DND-41 (cell line): ENCODE measurements around the gene PRDM2.

ENCODE experiments used
- ATAC-seq: fragments of 200-7000 bp; cut with Tn5 transposase; 3 replicates; pipeline ENCODE4 v1.9.1; 2021; ENCODE audit warnings: low read depth; ENCODE audit not compliant: insufficient read depth
- DNase-seq: peaks from one replicate; pipeline ENCODE4 v3.0.0-alpha.2; 2020
- H2AFZ ChIP-seq: 2 replicates; pipeline ENCODE4 v1.6.0; 2012; ENCODE audit warnings: low read depth, low read length
- H3K27ac ChIP-seq: 2 replicates; pipeline ENCODE4 v1.5.1; 2012; ENCODE audit warnings: low read length, inconsistent platforms
- H3K27me3 ChIP-seq: fragments of 200-600 bp; sonication (generic); 2 replicates; pipeline ENCODE4 v1.6.0; 2012; ENCODE audit warnings: low read length, mild to moderate bottlenecking, inconsistent platforms; ENCODE audit not compliant: insufficient read depth, poor library complexity
- H3K36me3 ChIP-seq: 2 replicates; pipeline ENCODE4 v1.5.1; 2012; ENCODE audit warnings: low read length, inconsistent platforms; ENCODE audit not compliant: insufficient read depth
- H3K4me1 ChIP-seq: 2 replicates; pipeline ENCODE4 v1.5.1; 2012; ENCODE audit warnings: mild to moderate bottlenecking, low read length; ENCODE audit not compliant: insufficient read depth
- H3K4me2 ChIP-seq: 2 replicates; pipeline ENCODE4 v1.6.0; 2012; ENCODE audit warnings: mild to moderate bottlenecking, moderate library complexity, low read length, inconsistent platforms; ENCODE audit not compliant: insufficient read depth
- H3K4me3 ChIP-seq, 2 experiments: fragments of 200-600 bp in 1 of 2; shearing (Covaris generic) in 1 of 2; 2 replicates each; pipeline ENCODE4 v1.5.1; 2012 to 2016; ENCODE audit warnings: inconsistent platforms in 2 of 2, low read length in 2 of 2, mild to moderate bottlenecking in 2 of 2, low read depth in 1 of 2, moderate library complexity in 1 of 2
- H3K79me2 ChIP-seq: 2 replicates; pipeline ENCODE4 v1.6.0; 2012; ENCODE audit warnings: low read length, inconsistent platforms; ENCODE audit not compliant: insufficient read depth
- H3K9ac ChIP-seq: 2 replicates; pipeline ENCODE4 v1.6.0; 2012; ENCODE audit warnings: low read depth, mild to moderate bottlenecking, inconsistent platforms, low read length, moderate library complexity
- H3K9me3 ChIP-seq: 2 replicates; pipeline ENCODE4 v1.5.1; 2012; ENCODE audit warnings: low read length, moderate library complexity, mild to moderate bottlenecking, inconsistent platforms; ENCODE audit not compliant: insufficient read depth, severe bottlenecking
- H4K20me1 ChIP-seq: 2 replicates; pipeline ENCODE4 v1.6.0; 2012; ENCODE audit warnings: low read length; ENCODE audit not compliant: insufficient read depth
- EZH2 ChIP-seq: IDR thresholded peaks from 3 replicates; pipeline ENCODE4 v1.6.1; 2012; ENCODE audit warnings: borderline replicate concordance, low read depth, mild to moderate bottlenecking, moderate library complexity, low read length, inconsistent platforms; ENCODE audit not compliant: severe bottlenecking
- TF ChIP-seq, protein P1 (sequence below): IDR thresholded peaks from 2 replicates; pipeline ENCODE4 v1.5.1; 2012; ENCODE audit warnings: borderline replicate concordance, low read length, moderate library complexity, mild to moderate bottlenecking; ENCODE audit not compliant: poor library complexity, severe bottlenecking; ENCODE audit errors: extremely low read depth

The PRDM2 gene

DNA sequence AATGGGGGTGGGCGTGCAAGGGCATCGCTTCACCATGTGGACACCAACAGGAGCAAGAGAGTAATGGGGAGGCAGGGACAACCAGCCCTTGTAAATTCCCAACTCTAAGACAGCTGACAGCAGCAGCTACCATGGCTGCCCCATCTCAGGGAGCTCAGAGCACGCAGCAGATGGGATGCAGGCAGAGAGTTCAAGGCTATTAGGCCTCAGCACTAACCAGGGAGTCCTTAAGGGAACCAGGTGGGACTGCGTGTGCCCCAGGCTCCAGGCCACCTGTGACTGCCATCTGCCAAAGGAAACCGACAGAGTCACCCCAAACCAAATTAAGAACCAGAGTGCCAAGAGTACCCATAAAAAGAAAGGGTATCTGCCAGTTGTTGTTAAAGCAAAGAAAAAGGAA is 33.7 kb upstream of the PRDM2 start:
- H2AFZ ChIP-seq: no peak overlapping the region

DNA sequence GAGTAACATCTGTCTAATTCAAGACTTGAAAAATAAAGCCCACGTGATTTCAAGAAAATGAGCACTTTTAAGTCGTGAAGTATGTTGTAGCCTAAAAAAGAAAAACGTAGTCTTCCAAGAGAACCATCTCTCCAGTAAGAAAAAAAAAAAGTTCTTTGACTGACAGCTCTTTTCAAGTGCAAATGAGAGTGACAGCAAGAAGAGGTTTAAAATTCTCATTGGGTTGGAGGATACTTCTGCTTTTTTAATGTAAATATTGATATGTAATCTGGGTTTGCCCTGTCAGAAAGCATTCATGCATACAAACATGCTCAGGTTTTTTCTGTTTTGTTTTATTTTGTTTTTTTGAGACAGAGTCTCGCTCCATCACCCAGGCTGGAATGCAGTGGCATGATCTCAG is 32.3 kb upstream of the PRDM2 start:
- ATAC-seq: no peak
- no peak for TF ChIP-seq EZH2
- TF ChIP-seq, protein P1, sequence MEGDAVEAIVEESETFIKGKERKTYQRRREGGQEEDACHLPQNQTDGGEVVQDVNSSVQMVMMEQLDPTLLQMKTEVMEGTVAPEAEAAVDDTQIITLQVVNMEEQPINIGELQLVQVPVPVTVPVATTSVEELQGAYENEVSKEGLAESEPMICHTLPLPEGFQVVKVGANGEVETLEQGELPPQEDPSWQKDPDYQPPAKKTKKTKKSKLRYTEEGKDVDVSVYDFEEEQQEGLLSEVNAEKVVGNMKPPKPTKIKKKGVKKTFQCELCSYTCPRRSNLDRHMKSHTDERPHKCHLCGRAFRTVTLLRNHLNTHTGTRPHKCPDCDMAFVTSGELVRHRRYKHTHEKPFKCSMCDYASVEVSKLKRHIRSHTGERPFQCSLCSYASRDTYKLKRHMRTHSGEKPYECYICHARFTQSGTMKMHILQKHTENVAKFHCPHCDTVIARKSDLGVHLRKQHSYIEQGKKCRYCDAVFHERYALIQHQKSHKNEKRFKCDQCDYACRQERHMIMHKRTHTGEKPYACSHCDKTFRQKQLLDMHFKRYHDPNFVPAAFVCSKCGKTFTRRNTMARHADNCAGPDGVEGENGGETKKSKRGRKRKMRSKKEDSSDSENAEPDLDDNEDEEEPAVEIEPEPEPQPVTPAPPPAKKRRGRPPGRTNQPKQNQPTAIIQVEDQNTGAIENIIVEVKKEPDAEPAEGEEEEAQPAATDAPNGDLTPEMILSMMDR: no peak
- H3K27ac ChIP-seq: no peak overlapping the region
- no peaks in the 10 kb centered on the region for H4K20me1 ChIP-seq
- no peak overlapping the region for H3K9ac ChIP-seq
- no peaks in the 10 kb centered on the region for H3K9me3 ChIP-seq
- no peaks in the 10 kb centered on the region for H3K79me2 ChIP-seq
- no peaks in the 10 kb centered on the region for H3K27me3 ChIP-seq
- no peaks in the 10 kb centered on the region for H3K36me3 ChIP-seq
- no peak for DNase-seq
- no peak overlapping the region for H2AFZ ChIP-seq
- H3K4me2 ChIP-seq: no peak overlapping the region
- no peak overlapping the region for H3K4me3 ChIP-seq
- 0 out of 2 replicates have a peak, but pooled peaks cover 2% of the 10 kb centered on the region for H3K4me1 ChIP-seq

More for the DNA sequence above, 33.7 kb upstream of the PRDM2 start:
- Histone ChIP-seq H3K27ac (no peak overlapping the region), H3K9ac (no peak overlapping the region), H3K4me3 (no peak overlapping the region), H3K9me3 (no peaks in the 10 kb centered on the region), H4K20me1 (no peaks in the 10 kb centered on the region), H3K4me2 (no peak overlapping the region), H3K79me2 (no peaks in the 10 kb centered on the region), H3K36me3 (no peaks in the 10 kb centered on the region), H3K27me3 (no peaks in the 10 kb centered on the region), H3K4me1 (0 out of 2 replicates have a peak, but pooled peaks cover 2% of the 10 kb centered on the region)
- DNase-seq (no peak), ATAC-seq (no peak)
- TF ChIP-seq, protein P1: no peak
- no peak for TF ChIP-seq EZH2

DNA sequence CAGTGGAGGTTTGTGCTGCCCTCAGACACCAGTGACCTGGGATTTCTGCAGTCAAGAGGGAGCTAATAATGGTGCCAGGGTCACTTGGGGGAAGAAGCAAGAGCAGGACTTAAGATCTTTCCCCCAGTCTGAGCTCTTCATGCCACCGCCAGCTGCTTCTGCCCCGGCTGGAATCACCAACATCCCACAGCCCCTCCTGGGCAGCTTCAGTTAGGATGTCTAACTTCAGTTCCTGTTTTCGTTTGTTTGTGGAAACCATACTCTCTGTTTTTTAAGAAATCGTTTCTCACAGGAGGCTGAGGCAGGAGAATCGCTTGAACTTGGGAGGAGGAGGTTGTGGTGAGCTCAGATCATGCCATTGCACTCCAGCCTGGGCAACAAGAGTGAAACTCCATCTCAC is 25.6 kb upstream of the PRDM2 start:
- Histone ChIP-seq H3K4me1 (no peaks in the 10 kb centered on the region), H3K4me2 (no peak overlapping the region), H3K9me3 (peaks cover 6% of the 10 kb centered on the region), H3K27ac (no peak overlapping the region), H3K27me3 (no peaks in the 10 kb centered on the region), H3K79me2 (no peaks in the 10 kb centered on the region), H3K36me3 (no peaks in the 10 kb centered on the region), H4K20me1 (no peaks in the 10 kb centered on the region), H3K9ac (no peak overlapping the region), H3K4me3 (no peak overlapping the region), H2AFZ (no peak overlapping the region)
- ATAC-seq: no peak
- DNase-seq: no peak
- TF ChIP-seq EZH2: no peak
- TF ChIP-seq, protein P1: no peak

DNA sequence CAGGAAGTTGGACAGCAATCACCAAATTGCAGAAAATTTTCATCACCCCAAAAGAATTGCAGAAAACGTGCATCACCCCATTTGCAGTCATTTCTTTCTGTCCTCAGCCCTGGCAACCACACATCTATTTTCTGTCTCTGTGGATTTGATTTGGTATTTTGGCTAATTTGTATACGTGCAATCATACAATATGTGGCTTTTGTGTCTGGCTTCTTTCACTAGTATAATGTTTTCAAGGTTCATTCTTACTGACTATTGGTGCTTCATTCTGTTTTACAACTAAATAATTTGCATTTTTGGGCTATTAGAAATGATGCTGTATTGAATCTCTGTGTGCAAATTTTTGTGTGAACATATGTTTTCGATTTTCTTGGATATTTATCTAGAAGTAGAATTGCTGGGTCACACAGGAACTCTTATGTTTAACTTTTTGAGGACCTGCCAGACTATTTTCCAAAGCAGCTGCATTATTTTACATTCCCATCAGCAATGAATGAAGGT is 24.8 kb upstream of the PRDM2 start:
- peaks cover 6% of the 10 kb centered on the region for H3K9me3 ChIP-seq
- no peak for DNase-seq
- no peaks in the 10 kb centered on the region for H3K27me3 ChIP-seq
- no peaks in the 10 kb centered on the region for H3K79me2 ChIP-seq
- no peak for ATAC-seq
- H3K27ac ChIP-seq: no peak overlapping the region
- H3K4me2 ChIP-seq: no peak overlapping the region
- H3K9ac ChIP-seq: no peak overlapping the region
- no peak overlapping the region for H2AFZ ChIP-seq
- no peaks in the 10 kb centered on the region for H4K20me1 ChIP-seq
- H3K4me1 ChIP-seq: no peaks in the 10 kb centered on the region
- TF ChIP-seq, protein P1: no peak
- TF ChIP-seq EZH2: no peak
- H3K36me3 ChIP-seq: no peaks in the 10 kb centered on the region
- no peak overlapping the region for H3K4me3 ChIP-seq
